Mesendoderm (in vitro differentiated cells): Measurements from ENCODE around the gene PLEKHG3.

Experiments
- DNase-seq: peaks from one replicate; pipeline ENCODE4 v3.0.0; 2013
- H2AK5ac ChIP-seq: 2 replicates; pipeline ENCODE4 v1.6.1; 2013; ENCODE audit warnings: low read length, inconsistent platforms
- H2BK120ac ChIP-seq: 2 replicates; pipeline ENCODE4 v1.6.1; 2013; ENCODE audit warnings: low read depth, mild to moderate bottlenecking, low read length, moderate library complexity, mixed read lengths
- H2BK15ac ChIP-seq: replicated peaks from 2 replicates; pipeline ENCODE4 v1.6.1; 2013; ENCODE audit warnings: low read depth, mild to moderate bottlenecking, moderate library complexity
- H2BK5ac ChIP-seq: 2 replicates; pipeline ENCODE4 v1.6.1; 2013; ENCODE audit warnings: low read length, inconsistent platforms
- H3K18ac ChIP-seq: 2 replicates; pipeline ENCODE4 v1.6.1; 2013; ENCODE audit warnings: mild to moderate bottlenecking, low read length, mixed read lengths
- H3K23ac ChIP-seq: one replicate; pipeline ENCODE4 v1.6.1; 2013; ENCODE audit warnings: low read length
- H3K27ac ChIP-seq: 2 replicates; pipeline ENCODE4 v1.5.1; 2013; ENCODE audit warnings: low read depth, mild to moderate bottlenecking, inconsistent platforms, low read length, moderate library complexity
- H3K27me3 ChIP-seq: 2 replicates; pipeline ENCODE4 v1.6.1; 2013; ENCODE audit warnings: low read length, control low read depth, mild to moderate bottlenecking, inconsistent platforms; ENCODE audit not compliant: insufficient read depth, poor library complexity
- H3K36me3 ChIP-seq: 2 replicates; pipeline ENCODE4 v1.6.1; 2013; ENCODE audit warnings: low read length, inconsistent platforms; ENCODE audit not compliant: control insufficient read depth, insufficient read depth
- H3K4ac ChIP-seq: one replicate; pipeline ENCODE4 v1.6.1; 2013; ENCODE audit warnings: low read depth, mild to moderate bottlenecking, low read length, moderate library complexity
- H3K4me1 ChIP-seq: 2 replicates; pipeline ENCODE4 v1.6.1; 2013; ENCODE audit warnings: low read depth, low read length, inconsistent platforms; ENCODE audit not compliant: control insufficient read depth
- H3K4me2 ChIP-seq: 2 replicates; pipeline ENCODE4 v1.6.1; 2013; ENCODE audit warnings: low read length
- H3K4me3 ChIP-seq: 2 replicates; pipeline ENCODE4 v1.5.1; 2013; ENCODE audit warnings: mild to moderate bottlenecking, low read length
- H3K56ac ChIP-seq: one replicate; pipeline ENCODE4 v1.6.1; 2013; ENCODE audit warnings: low read length
- H3K79me1 ChIP-seq: 2 replicates; pipeline ENCODE4 v1.6.1; 2013; ENCODE audit warnings: low read length, inconsistent platforms
- H3K79me2 ChIP-seq: 2 replicates; pipeline ENCODE4 v1.6.1; 2013; ENCODE audit warnings: mild to moderate bottlenecking, low read length; ENCODE audit not compliant: control insufficient read depth, insufficient read depth
- H3K9ac ChIP-seq: 2 replicates; pipeline ENCODE4 v1.6.1; 2013; ENCODE audit warnings: low read length, inconsistent platforms
- H4K5ac ChIP-seq: one replicate; pipeline ENCODE4 v1.6.1; 2013; ENCODE audit warnings: low read length
- H4K8ac ChIP-seq: one replicate; pipeline ENCODE4 v1.6.1; 2013; ENCODE audit warnings: low read depth, mild to moderate bottlenecking, control low read depth, low read length, moderate library complexity
- WGBS: extraction: QIAGEN DNeasy Blood & Tissue Kit; methylation state at CpG from one replicate; pipeline ENCODE4 v1.1.7; 2013; ENCODE audit warnings: low lambda C conversion rate, missing lambda C conversion rate; ENCODE audit not compliant: insufficient coverage; ENCODE audit errors: extremely low coverage; 5-methylcytosine and 5-hydroxymethylcytosine counted together

The PLEKHG3 gene

GRCh38 chr14:64725261-64725815, 21.1 kb downstream of the PLEKHG3 start:
- peaks cover 47% of the 10 kb centered on the region for H3K79me2 ChIP-seq
- no peak overlapping the region for H2BK15ac ChIP-seq
- peaks cover 34% of the 10 kb centered on the region for H3K4me1 ChIP-seq
- peaks cover 5% of the 10 kb centered on the region for H3K36me3 ChIP-seq
- H3K4ac ChIP-seq, result no peak overlapping the region
- no peak overlapping the region for H3K4me2 ChIP-seq
- H4K8ac ChIP-seq, result no peak overlapping the region
- H3K56ac ChIP-seq, result peak overlapping the region; percentile 6
- peak; percentile 56 for DNase-seq
- H3K27ac ChIP-seq, result no peak overlapping the region
- H3K18ac ChIP-seq, result no peak overlapping the region
- H3K23ac ChIP-seq, result no peak overlapping the region
- WGBS, result no CpG with 5 or more reads among the region's 3 CpGs
- no peaks in the 10 kb centered on the region for H3K27me3 ChIP-seq
- no peak overlapping the region for H2BK120ac ChIP-seq
- H2BK5ac ChIP-seq, result no peak overlapping the region
- no peak overlapping the region for H3K4me3 ChIP-seq
- H3K79me1 ChIP-seq, result peaks cover 28% of the 10 kb centered on the region
- no peak overlapping the region for H2AK5ac ChIP-seq
- no peak overlapping the region for H4K5ac ChIP-seq
- no peak overlapping the region for H3K9ac ChIP-seq

- no peak overlapping the region for H3K9ac ChIP-seq
- DNase-seq, result peak; percentile 32
- H3K56ac ChIP-seq, result peak overlapping the region; percentile 6
- no peak overlapping the region for H2AK5ac ChIP-seq
- no peak overlapping the region for H2BK5ac ChIP-seq
- peaks cover 32% of the 10 kb centered on the region for H3K4me1 ChIP-seq
- peaks cover 24% of the 10 kb centered on the region for H3K79me1 ChIP-seq
- no peak overlapping the region for H3K4ac ChIP-seq
- H3K4me3 ChIP-seq, result no peak overlapping the region
- peaks cover 5% of the 10 kb centered on the region for H3K36me3 ChIP-seq
- no peaks in the 10 kb centered on the region for H3K27me3 ChIP-seq
- H3K18ac ChIP-seq, result no peak overlapping the region
- H2BK120ac ChIP-seq, result no peak overlapping the region
- peaks cover 40% of the 10 kb centered on the region for H3K79me2 ChIP-seq
- H2BK15ac ChIP-seq, result no peak overlapping the region
- no peak overlapping the region for H4K8ac ChIP-seq
- no peak overlapping the region for H3K4me2 ChIP-seq
- no peak overlapping the region for H3K23ac ChIP-seq
- H4K5ac ChIP-seq, result no peak overlapping the region
- WGBS, result no CpG with 5 or more reads among the region's 6 CpGs
- no peak overlapping the region for H3K27ac ChIP-seq
These were observed 21.8 kb downstream of the PLEKHG3 start for GRCh38 chr14:64725879-64726584.

GRCh38 chr14:64726585-64726890, 22.3 kb downstream of the PLEKHG3 start:
- Histone ChIP-seq H3K23ac (no peak overlapping the region), H2BK120ac (no peak overlapping the region), H2BK15ac (no peak overlapping the region), H3K27ac (no peak overlapping the region), H3K4me2 (no peak overlapping the region), H3K27me3 (no peaks in the 10 kb centered on the region), H4K5ac (no peak overlapping the region), H3K4me3 (no peak overlapping the region), H2BK5ac (no peak overlapping the region), H3K9ac (no peak overlapping the region), H3K18ac (no peak overlapping the region), H3K56ac (no peak overlapping the region), H3K36me3 (peaks cover 5% of the 10 kb centered on the region), H3K79me2 (peaks cover 35% of the 10 kb centered on the region), H2AK5ac (no peak overlapping the region), H3K79me1 (peaks cover 19% of the 10 kb centered on the region), H4K8ac (no peak overlapping the region), H3K4ac (no peak overlapping the region), H3K4me1 (peaks cover 27% of the 10 kb centered on the region)
- peak; percentile 64 for DNase-seq
- no CpG with 5 or more reads among the region's 5 CpGs for WGBS

- Histone ChIP-seq H3K79me1 (peaks cover 17% of the 10 kb centered on the region), H3K18ac (no peak overlapping the region), H3K4me1 (peaks cover 26% of the 10 kb centered on the region), H3K27me3 (no peaks in the 10 kb centered on the region), H2BK15ac (no peak overlapping the region), H4K5ac (no peak overlapping the region), H3K4ac (no peak overlapping the region), H3K4me3 (no peak overlapping the region), H3K9ac (no peak overlapping the region), H3K56ac (no peak overlapping the region), H3K4me2 (no peak overlapping the region), H3K27ac (no peak overlapping the region), H2BK5ac (no peak overlapping the region), H4K8ac (no peak overlapping the region), H3K79me2 (peaks cover 30% of the 10 kb centered on the region), H3K23ac (no peak overlapping the region), H2AK5ac (no peak overlapping the region), H3K36me3 (peaks cover 8% of the 10 kb centered on the region), H2BK120ac (no peak overlapping the region)
- WGBS, result no CpG with 5 or more reads among the region's 22 CpGs
- no peak for DNase-seq
These were observed 23.4 kb downstream of the PLEKHG3 start for GRCh38 chr14:64727551-64728071.

- Histone ChIP-seq H2BK15ac (no peak overlapping the region), H3K4me1 (peaks cover 26% of the 10 kb centered on the region), H3K56ac (peak overlapping the region; percentile 15), H3K79me1 (peaks cover 14% of the 10 kb centered on the region), H2AK5ac (no peak overlapping the region), H3K23ac (no peak overlapping the region), H3K79me2 (peaks cover 26% of the 10 kb centered on the region), H3K27ac (no peak overlapping the region), H3K4ac (no peak overlapping the region), H2BK120ac (no peak overlapping the region), H4K8ac (no peak overlapping the region), H3K27me3 (no peaks in the 10 kb centered on the region), H3K4me3 (no peak overlapping the region), H3K18ac (no peak overlapping the region), H3K9ac (no peak overlapping the region), H2BK5ac (no peak overlapping the region), H4K5ac (no peak overlapping the region), H3K36me3 (peaks cover 10% of the 10 kb centered on the region), H3K4me2 (no peak overlapping the region)
- DNase-seq, result no peak
- no CpG with 5 or more reads among the region's 6 CpGs for WGBS
These were observed 23.9 kb downstream of the PLEKHG3 start for GRCh38 chr14:64728106-64728505.
